Nucleus accumbens (tissue), 56 donors: Measurements from ENCODE around the gene DUSP22.
"Not testable (repeated sequence)": the region's sequence is repeated elsewhere in the genome, so short reads cannot be mapped to it uniquely, and the experiment has no call there.

ENCODE experiments used
- DNase-seq, 56 donors: peaks; one replicate each; lab custom pipeline; 2025; lab: John Stamatoyannopoulos, UW

The DUSP22 gene

GRCh38 chr6:360764-361373 lies 68.6 kb downstream of the DUSP22 start:
- DNase-seq = no peak

GRCh38 chr6:361411-362132 lies 69.3 kb downstream of the DUSP22 start:
- DNase-seq = no peak

- no peak for DNase-seq
These were observed 70.1 kb downstream of the DUSP22 start for GRCh38 chr6:362231-362923.

- DNase-seq = no peak
These were observed 70.6 kb downstream of the DUSP22 start for GRCh38 chr6:362924-363249.

- no peak for DNase-seq
These were observed 71.0 kb downstream of the DUSP22 start for GRCh38 chr6:363291-363690.

GRCh38 chr6:363909-364308 lies 71.6 kb downstream of the DUSP22 start:
- no peak for DNase-seq

GRCh38 chr6:364609-365540 lies 72.6 kb downstream of the DUSP22 start:
- no peak for DNase-seq

- no peak for DNase-seq
These were observed 73.5 kb downstream of the DUSP22 start for GRCh38 chr6:365835-366234.

GRCh38 chr6:366389-367297 lies 74.4 kb downstream of the DUSP22 start:
- no peak for DNase-seq

- DNase-seq = no peak
These were observed 75.1 kb downstream of the DUSP22 start for GRCh38 chr6:367298-367794.

- DNase-seq = no peak
These were observed 75.8 kb downstream of the DUSP22 start for GRCh38 chr6:367891-368630.

- no peak for DNase-seq
These were observed 77.5 kb downstream of the DUSP22 start for GRCh38 chr6:369559-370431.

- DNase-seq = no peak
These were observed 78.3 kb downstream of the DUSP22 start for GRCh38 chr6:370555-370954.

- not testable (repeated sequence) for DNase-seq
These were observed 79.6 kb downstream of the DUSP22 start for GRCh38 chr6:371851-372250.

GRCh38 chr6:372336-372911 lies 80.1 kb downstream of the DUSP22 start:
- DNase-seq = no peak

- no peak for DNase-seq
These were observed 80.7 kb downstream of the DUSP22 start for GRCh38 chr6:373031-373430.
